Femur (tissue), 1 donor: ENCODE data around the gene IFNA21.
"Not testable (repeated sequence)": the region's sequence is repeated elsewhere in the genome, so short reads cannot be mapped to it uniquely, and the experiment has no call there.

Experiments
- DNase-seq: peaks from one replicate; pipeline ENCODE4 v3.0.0-alpha.2; 2017

Gene IFNA21

DNA sequence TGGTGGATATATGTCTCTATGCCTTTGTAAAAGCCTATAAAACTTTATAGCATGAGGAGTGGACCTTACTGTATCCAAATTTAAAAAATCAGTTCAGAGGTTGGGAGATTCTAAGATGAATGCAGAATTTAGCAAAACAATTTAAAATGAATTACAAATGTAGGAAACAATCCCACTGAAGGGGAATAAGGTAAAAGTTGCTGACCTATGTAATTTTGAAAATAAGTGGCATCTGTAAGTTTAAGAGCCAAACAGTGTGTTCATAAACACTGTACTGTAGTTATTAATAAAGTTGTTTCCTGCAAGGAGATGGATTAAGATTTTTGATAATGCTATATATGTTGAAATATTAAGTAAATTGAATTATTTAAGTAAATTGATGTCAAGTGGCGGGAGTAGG lies 29.4 kb downstream of the IFNA21 start:
- no peak for DNase-seq

DNA sequence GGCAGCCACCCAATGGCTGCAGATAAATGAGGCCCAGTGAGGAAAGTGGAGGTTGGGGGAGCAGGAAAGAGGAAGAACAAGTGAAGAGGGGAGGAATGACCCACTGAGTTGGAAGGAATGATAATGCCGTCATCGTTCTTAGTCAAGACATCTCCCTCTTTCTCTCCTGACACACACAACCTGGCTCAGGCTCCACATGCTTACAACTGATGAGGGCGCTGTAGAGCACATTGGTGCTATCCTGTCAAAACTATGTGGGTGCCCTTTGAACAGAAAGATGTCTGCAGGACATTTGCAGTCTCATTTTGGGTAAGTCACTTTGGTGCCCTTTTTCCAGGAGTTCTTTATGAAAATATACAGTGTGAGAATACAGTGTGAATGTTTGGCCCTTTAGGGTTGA lies 30.7 kb downstream of the IFNA21 start:
- DNase-seq, result no peak

DNA sequence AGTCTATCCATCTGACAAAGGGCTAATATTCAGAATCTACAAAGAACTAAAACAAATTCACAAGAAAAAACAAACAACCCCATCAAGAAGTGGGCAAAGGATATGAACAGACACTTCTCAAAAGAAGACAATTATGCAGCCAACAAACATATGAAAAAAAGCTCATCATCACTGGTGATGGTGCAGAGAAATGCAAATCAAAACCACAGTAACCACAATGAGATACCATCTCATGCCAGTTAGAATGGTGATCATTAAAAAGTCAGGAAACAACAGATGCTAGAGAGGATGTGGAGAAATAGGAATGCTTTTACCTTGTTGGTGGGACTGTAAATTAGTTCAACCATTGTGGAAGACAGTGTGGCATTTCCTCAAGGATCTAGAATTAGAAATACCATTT lies 38.3 kb downstream of the IFNA21 start:
- DNase-seq, result not testable (repeated sequence)

DNA sequence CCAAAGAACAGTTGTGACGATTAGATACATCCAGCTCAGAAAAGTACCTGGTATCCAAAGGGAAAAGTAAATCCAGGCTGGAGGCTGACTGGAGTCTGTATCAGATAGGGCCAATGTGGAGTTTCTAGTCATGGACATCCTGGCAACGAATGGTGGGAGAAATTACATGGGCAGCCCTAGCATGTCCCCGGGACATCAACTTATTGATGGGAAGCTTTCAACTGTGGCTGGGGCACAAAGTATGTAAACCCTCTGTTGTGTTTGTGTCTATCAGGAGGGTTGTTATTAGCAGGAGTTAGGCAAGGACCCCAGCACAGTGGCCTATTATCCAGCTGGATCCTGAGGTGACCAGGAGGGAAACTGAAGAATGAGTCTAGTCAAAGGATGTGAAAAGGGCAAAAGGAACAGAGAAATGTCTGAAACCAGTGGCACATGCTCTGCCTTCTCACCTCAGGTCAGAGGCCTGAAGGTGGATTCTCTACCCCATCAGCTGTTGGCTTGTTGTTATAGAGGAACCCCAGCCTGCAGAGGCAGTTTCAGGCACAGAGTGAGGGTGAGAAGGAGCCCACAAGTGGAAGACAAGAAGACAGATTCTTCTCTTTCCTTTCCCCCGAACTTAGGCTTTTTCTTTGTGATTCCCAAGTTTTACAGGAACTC lies 44.7 kb downstream of the IFNA21 start:
- DNase-seq, result no peak

DNA sequence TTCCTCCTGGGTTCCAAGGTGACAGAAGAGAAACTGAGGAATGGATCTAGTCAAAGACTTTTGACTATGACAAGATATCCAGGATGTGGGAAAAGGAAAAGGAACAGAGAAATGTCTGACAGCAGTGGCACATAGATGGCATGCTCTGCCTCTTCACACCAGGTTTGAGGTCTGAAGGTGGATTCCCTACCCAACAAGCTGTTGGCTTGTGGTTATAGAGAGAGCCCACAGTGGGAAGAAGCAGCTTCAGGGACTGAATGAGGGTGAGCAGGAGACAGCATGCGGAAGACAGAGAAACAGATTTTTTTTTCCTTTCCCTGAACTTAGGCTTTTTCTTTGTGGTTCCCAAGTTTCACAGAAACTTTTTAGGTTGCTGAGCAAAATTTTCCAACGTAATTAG lies 45.4 kb downstream of the IFNA21 start:
- DNase-seq, result no peak

DNA sequence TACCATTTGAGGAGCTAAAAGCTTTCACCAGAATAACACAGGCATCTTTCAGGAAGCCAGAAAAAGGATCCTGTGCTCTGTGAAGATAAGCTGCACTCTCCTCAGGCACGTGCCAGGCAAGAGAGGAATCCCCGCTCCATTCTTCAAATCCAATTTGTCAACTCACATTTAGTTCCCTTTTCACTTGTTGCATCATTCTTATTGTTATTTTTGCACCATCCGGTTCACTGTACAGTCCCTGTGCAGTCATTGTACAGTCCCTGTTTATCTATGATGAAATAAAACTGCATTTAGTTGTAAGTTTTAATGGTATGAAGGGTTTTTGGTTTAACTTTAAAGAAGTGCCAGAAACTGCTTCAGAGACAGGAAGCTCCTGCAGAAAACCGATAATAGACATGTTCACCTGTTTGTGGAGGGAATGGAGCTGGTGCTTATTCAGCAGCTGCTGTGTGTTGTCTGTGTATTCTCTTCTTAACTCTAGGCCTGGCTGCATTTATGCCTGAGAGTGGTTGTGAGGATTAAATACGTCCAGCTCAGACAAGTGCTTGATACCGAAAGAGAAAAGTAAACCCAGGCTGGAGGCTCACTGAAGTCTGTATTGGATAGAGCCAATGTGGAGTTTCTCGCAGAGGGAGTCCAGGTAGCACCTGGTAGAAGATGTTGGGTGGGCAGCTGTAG lies 47.2 kb downstream of the IFNA21 start:
- DNase-seq, result peak; percentile 18
